ENCODE data around the gene PRDM9.
A peak's percentile ranks its signal among the peaks of the same experiment; 100 is the strongest.
"Not testable (repeated sequence)": the region's sequence is repeated elsewhere in the genome, so short reads cannot be mapped to it uniquely, and the experiment has no call there.

PRDM9 gene

DNA sequence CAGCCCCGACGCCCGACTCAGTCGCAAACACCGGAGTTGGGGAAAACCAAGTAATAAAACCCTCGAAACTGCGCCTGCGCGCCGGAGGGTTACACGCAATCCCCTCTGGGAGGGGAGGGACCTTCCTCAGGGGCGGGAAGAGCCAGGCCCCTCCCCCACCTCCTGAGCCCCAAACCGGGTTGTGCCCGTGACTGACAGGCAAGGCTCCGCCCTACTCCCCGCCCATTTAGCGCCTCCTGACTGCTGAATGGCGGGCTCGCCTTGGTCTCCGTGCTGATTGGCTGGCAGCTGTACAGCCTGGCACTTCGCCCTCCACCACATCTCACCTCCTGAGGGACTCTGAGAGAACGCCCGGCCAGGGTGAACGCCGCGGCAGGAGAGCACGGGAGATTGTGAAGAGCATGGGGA is at the start of gene PRDM9:
Gene PRDM9, plus strand, starts transcription at position 332 of the 408 bp plus-strand sequence. CDS start 1,425 bp downstream, outside the sequence.
- peak in 1 of 2 donors; percentile 19 for DNase-seq

DNA sequence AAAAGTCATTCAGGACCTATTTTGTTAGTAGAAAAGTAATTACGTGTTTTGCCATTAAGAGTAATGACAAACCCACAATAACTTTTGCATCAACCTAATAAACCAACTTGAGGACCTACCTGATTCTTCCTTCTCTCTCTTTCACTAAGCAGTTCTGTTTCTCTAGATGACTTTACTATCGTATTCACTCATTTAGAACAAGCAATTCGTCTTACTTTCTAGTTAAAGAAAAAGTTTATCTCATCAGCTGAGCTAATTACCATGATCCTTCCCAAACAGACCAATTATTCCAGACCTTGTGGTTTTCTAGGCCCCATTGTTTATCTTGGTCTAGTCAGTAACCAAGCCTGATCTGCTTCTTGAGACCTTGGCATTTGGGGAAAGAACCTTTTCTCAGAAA is 49.6 kb upstream of the PRDM9 start:
- no peak for DNase-seq

DNA sequence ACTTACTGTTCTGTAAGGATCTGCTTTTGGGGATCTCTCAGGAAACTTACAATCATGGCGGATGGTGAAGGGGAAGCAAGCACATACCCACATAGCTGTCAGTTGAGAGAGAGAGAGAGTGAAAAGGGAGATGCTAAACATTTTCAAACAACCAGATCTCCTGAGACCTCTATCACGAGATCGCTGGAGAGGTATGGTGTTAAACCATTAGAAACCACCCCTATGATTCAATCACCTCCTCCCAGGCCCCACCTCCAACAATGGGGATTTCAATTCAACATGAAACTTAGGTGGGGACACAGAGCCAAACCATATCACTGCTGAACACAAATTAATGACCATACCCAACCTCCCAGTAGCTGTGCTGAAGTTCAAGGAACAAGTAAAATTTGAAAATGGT is 48.2 kb upstream of the PRDM9 start:
- no peak for DNase-seq

DNA sequence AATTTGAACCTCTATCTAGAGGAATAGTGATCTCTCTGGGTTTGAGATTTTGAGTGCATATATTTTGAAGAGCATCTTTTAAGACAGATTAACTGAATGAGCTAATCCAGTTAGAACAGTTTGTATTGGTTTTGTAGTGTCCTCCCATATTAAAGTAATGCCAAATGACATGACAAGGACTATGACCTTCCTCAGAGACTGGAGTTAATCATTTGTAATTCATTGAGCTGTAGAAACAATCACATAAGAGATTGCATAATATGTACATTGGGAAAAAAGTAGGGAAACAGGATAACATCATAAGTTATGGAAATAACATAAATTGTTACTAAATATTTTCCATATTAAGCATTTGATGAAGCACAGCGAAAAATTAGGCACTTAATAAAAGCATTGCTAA is 45.8 kb upstream of the PRDM9 start:
- no peak for DNase-seq

DNA sequence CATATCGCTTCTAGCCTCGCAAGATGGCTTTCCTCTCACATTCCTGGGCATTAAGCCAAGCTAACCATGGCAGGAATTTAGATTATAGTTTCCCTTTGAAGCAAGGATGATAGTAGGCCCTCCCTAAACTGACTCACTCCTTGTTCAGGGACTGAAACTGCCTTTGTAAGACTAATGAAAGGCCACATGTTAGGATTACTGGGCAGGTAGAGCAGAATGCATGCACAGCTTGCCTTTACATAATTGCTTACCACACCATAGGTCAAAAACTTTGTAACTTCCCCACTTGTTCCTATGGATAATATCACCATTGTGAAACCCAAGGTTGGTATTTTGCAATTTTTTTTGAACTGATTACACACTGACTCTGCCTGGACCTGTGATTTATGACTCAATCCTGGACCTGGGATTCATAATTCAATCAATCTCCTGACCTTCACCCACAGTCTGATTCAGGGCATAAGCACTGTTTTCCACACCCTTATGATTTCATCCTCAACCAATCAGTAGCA is 41.0 kb upstream of the PRDM9 start:
- DNase-seq = no peak

DNA sequence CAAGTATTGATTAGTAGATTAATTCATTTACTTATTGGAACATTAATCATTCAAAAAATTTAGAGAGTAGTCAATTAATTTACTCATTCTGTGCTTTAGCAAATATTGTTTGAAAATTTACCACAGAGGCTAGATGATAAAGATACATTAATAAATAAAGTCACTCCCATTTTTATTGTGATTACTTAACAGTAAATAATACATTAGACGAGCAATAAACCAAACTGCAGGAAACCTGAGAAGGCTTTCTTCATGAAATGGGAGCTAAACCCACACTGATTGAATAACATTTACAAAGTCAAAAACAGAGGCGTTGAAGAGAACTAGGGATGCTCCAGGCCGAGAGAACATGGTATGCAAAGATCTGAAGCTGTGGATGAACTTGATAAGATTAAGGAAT is 38.8 kb upstream of the PRDM9 start:
- DNase-seq = no peak

DNA sequence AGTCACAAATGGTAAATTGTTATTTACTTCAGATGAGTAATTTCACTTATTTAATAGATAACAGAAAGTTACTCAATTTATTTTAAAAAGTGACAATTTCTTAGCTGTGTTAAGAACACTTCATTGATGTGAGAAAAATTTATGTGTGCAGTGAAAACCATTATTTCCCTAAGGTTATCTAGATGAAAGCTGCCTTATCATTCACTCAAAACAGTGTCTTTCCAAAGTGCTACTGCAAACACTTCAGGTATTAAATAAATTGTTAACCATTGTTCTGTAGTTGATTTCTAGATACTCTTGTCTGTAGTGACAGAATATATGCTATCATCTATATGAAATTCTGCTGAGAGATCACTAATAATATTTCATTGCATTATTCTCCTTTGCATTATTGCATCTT is 33.5 kb upstream of the PRDM9 start:
- no peak for DNase-seq

DNA sequence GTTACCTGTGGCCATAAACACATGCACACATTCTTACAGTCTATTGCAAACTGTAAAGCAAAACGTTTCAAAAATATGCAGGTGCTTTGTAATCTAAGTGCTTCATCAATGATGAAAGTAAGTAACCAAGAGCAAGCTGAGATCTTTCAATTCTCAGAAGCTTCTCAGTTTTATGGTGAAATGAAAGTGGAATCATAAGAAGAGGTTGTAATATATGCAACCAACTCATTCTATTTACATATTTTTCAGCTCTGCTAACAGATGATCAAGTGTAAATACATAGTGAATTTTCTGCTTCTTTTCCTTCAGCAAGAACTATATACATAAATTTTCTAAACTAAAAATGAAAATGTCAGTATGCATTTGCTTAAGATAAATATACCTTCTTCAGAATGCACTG is 33.1 kb upstream of the PRDM9 start:
- DNase-seq = no peak

DNA sequence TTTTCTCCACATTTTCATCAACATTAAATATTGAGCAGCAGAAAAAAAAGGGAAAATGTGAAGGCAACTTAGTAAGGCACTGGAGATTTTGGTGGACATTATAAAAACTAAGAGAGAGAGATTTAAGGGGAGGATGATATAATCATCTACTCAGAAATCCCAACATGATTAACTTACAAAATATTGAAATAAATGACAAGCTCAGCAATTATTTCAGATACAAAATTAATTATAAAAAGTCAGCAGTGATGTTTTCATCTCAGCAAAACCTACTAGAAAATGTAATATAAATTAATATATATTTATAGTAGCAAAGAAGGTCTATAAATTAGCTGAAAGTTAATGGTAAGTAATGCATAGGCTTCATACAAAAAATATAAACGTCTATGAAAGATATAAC is 30.8 kb upstream of the PRDM9 start:
- no peak for DNase-seq

DNA sequence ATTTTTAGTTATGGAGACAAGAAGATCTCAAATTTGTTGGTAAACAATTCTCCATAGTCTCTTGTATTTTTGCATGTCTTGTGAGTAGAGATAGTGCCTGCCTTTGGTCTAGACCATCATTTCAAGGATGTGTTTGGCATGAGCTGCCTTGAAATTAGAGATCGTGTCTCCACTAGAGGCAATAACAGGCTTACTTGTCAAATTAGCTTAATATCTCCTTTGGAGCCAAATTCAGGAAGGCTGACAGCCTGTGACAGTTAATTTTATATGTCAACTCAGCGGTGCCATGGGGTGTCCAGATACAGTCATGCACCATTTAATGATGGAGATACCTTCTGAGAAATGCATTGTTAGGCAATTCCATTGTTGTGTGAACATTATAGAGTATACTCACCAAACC is 24.8 kb upstream of the PRDM9 start:
- no peak for DNase-seq

DNA sequence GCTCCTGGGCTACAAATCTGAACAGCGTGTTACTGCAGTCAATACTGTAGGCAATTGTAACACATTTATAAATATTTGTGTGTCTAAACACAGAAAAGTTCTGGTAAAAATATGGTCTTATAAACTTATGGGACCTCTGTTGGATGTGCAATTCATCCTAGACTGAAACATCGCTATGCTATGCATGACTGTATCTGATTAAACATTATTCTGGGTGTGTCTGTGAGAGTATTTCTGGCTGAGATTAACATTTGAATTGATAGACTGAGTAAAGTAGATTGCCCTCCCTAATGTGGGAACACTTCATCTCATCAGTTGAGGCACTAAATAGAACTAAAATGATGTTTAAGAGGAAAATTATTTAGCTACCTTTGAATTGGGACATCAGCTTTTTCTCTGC is 24.3 kb upstream of the PRDM9 start:
- DNase-seq = no peak

DNA sequence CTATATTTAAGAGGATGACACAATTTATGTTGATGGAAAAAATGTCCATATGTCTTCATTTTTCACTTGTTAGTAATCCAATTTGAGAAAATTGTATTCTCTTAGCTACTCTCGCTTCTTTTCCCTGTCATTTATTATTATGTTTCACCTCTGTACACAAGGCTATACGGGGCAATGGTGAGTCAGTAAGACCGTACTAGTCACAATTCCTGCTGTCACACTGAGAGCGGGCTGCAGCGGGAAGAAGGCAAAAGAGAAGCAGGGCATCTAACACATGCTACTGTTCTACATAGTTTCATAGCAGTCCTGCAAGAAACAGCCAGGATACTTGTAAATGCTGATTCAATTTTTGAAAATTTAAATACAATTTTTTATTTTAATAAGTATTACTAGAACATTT is 23.3 kb upstream of the PRDM9 start:
- DNase-seq = no peak

DNA sequence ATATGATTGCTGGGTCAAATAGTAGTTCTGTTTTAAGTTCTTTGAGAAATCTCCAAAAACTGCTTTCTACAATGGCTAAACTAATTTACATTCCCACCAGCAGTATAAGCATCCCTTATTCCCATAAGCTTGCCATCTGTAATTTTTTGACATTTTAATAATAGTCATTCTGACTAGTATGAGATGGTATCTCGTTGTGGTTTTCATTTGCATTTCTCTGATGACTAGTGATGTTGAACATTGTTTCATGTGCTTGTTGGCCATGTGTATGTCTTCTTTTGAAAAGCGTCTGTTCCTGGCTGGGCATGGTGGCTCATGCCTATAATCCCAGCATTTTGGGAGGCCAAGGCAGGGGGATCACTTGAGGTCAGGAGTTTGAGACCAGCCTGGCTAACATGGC is 21.2 kb upstream of the PRDM9 start:
- DNase-seq = not testable (repeated sequence)

DNA sequence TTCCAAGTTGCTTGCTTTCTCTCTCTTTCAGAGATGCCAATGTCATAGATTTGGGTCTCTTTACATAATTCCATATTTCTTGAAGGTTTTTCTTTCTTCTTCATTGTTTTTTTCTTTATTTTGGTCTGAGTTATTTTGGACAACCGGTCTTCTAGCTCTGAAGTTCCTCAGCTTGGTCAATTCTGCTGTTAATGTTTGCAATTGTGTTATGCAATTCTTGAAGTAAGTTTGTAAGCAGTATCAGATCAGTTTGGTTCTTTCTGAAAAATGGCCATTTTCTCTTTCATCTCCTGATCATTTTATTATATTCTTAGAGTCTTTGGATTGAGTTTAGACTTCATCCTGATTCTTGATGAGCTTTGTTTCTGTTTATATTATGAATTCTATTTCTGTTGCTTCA is 16.4 kb upstream of the PRDM9 start:
- no peak for DNase-seq

DNA sequence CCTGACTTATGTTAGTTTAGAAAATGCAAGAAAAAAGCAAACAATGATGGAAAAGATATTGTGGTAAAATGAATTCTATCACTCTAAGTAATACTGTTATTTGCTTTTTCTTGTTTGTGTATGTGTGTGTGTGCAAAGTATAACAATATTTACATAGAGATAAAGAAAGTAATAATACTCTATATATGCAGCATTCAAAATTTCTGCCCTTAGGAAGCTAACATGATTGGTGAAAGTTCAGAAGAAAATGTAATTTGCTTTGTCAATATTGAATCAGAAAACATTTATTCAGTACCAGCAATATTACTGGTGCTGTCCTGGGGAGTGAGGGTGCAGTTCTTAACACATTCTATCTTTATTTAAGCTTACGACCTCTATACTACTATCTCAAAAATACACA is 12.9 kb upstream of the PRDM9 start:
- DNase-seq = no peak

DNA sequence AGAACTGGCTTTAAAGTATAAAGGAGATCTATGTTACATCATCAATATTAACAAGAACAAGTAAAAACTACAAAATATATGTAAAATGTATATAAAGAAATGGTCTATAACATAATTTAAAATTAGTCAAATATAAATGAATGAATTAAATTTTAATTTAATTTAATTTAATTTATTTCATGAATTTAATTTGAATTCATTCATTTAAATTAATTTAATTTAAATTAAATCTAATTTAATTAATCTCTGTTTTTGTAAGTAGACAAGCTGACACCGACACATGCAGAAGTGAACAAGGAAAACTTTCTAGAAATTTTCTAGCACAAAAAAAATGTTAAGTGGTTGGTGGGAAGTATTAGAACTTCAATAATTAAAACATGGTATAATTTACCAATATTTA is 10.8 kb upstream of the PRDM9 start:
- DNase-seq = no peak

DNA sequence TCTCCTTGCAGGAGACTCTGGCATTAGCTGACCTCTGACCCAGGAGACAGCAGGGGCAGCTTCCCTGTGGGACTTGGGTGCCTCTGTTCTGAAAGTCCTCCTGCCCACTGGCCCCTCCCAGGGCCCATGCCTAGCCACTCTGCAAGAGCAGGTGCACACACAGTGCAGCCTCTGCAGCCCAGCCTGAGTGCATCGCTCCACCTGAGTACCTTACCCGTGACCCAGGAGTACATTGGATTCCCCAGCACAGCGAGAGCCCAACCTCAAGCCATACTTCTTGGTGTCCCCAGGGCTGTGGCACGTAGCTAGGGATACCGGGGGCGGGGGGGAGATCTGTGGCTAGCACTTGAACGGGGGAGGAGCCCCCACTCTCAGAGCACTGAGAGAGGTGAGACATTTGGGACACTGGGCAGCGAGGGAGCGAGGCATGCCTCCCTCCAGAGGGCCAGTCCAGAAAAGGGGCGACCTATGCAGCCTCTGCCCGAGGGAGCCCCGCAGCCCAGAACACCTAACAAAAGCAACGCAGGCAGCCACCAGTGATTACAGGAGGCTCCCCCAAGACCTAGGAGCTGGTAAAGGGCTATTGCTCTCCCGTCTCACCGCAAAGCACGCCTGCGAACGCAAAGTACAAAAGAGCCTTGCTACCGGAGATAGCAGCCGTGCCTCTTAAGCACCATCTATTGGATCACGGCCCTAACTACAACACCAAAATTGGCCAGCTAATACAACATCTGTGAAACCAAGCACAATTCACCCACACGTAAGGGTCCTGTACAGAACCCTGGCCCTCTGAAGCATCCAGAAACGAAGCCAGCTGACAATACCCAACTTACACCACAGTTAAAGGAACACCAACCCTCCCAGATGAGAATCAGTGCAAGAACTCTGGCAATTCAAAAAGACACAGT is 826 bp upstream of the PRDM9 start:
- DNase-seq = no peak

DNA sequence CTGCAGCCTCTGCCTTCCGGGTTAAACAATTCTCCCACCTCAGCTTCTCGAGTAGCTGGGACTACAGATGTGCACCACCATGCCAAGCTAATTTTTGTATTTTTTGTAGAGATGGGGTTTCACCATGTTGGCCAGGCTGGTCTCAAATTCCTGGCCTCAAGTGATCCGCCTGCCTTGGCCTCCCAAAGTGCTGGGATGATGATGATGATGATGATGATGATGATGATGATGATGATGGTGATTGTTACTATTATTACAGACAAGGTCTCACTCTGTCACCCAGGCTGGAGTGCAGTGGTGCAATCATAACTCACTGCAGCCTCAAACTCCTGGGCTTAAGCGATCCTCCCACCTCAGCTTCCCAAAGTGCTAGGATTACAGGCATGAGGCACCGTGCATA is 3.0 kb downstream of the PRDM9 start:
- DNase-seq = not testable (repeated sequence)

DNA sequence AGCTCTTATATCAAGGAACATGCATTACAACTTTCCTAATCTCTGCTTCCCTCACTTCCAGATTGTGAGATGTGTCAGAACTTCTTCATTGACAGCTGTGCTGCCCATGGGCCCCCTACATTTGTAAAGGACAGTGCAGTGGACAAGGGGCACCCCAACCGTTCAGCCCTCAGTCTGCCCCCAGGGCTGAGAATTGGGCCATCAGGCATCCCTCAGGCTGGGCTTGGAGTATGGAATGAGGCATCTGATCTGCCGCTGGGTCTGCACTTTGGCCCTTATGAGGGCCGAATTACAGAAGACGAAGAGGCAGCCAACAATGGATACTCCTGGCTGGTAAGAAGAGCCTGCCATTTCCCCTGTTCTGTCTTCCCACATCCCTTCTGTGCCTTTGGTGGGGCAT is 15.1 kb downstream of the PRDM9 start:
- no peak for DNase-seq

DNA sequence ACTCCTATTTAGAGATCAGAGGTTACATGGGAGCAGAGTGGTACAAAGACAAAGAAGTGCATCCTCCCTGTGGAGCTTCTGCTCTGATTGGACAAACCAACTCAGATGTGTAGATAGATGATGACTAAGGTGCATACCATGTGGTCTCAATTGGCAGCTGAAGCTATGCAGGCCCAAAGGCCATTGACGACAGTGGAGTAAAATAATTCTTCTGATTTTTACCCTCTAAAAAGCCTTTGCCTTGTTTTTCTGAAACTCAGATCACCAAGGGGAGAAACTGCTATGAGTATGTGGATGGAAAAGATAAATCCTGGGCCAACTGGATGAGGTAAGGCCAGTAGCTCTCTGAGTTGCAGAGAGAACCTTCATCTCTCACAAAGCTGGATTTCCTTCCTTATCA is 15.6 kb downstream of the PRDM9 start:
- no peak for DNase-seq

DNA sequence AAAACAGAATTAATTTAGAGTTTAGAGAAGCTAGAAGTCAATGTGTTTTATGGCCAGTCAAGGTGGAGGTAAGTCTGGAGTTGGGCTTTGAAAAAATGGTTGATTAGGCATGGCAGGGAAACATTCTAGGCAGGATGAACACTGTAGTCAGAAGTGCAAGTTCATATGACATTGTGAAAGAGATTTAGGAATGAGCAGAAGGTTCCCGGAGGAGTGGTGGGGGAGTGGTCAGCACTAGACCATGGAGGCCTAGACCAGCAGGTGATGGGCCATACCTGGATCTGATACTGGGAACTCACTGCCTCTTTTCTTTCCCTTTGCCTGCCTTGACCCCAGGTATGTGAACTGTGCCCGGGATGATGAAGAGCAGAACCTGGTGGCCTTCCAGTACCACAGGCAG is 16.6 kb downstream of the PRDM9 start:
- no peak for DNase-seq

DNA sequence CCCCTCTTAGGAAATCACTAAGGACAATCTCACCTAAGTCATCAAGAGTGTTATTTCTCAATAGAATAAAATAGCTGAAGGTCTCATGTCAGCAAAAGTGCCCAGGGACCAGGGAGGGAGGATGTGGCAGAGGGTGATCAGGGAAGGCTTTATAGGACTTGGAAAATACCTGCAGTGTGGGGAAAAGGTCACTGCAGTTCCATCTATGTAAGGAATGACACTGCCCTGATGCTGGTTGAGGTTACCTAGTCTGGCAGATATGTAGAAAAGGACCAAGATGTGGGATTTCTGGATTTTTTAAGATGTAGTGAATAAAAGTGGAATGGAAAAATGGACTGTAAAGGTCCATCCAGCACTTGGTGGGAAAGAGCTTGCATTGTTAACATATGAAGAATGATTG is 18.3 kb downstream of the PRDM9 start:
- no peak for DNase-seq

DNA sequence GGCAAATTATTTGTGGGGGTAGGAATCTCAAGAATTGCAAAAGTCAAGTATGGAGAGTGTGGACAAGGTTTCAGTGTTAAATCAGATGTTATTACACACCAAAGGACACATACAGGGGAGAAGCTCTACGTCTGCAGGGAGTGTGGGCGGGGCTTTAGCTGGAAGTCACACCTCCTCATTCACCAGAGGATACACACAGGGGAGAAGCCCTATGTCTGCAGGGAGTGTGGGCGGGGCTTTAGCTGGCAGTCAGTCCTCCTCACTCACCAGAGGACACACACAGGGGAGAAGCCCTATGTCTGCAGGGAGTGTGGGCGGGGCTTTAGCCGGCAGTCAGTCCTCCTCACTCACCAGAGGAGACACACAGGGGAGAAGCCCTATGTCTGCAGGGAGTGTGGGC is 19.2 kb downstream of the PRDM9 start:
- DNase-seq = not testable (repeated sequence)

DNA sequence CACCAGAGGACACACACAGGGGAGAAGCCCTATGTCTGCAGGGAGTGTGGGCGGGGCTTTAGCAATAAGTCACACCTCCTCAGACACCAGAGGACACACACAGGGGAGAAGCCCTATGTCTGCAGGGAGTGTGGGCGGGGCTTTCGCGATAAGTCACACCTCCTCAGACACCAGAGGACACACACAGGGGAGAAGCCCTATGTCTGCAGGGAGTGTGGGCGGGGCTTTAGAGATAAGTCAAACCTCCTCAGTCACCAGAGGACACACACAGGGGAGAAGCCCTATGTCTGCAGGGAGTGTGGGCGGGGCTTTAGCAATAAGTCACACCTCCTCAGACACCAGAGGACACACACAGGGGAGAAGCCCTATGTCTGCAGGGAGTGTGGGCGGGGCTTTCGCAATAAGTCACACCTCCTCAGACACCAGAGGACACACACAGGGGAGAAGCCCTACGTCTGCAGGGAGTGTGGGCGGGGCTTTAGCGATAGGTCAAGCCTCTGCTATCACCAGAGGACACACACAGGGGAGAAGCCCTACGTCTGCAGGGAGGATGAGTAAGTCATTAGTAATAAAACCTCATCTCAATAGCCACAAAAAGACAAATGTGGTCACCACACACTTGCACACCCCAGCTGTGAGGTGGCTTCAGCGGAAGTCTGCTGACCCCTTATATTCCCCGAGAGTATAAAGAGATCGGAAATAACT is 20.0 kb downstream of the PRDM9 start:
- DNase-seq = not testable (repeated sequence)
